ENCODE data around the gene UBAC1. TPM values are rescaled to one million over a fixed set of nuclear protein-coding genes. Genes with fewer than 3 reads are reported as not detected.

UBAC1 gene
- total RNA-seq, 1 donor = 29.0 TPM

GRCh38 chr9:135941288-135941995 is 19.7 kb downstream of the UBAC1 start:
- Histone ChIP-seq H3K4me1 (ENCODE audit: insufficient read depth, low read length) (no peaks in the 10 kb centered on the region), H3K9me3 (ENCODE audit: low read depth, low read length) (no peaks in the 10 kb centered on the region), H3K4me2 (ENCODE audit: insufficient read depth, low read length) (no peak overlapping the region), H3K36me3 (ENCODE audit: insufficient read depth, low read length) (peaks cover 46% of the 10 kb centered on the region), H2AFZ (ENCODE audit: low read length) (no peak overlapping the region), H3K79me2 (ENCODE audit: insufficient read depth, low read length) (no peaks in the 10 kb centered on the region), H4K20me1 (ENCODE audit: insufficient read depth, low read length) (no peaks in the 10 kb centered on the region), H3K4me3 (ENCODE audit: insufficient read depth, low read length) (no peak overlapping the region), H3K27ac (ENCODE audit: low read depth, low read length) (no peak overlapping the region), H3K27me3 (ENCODE audit: insufficient read depth, low read length) (no peaks in the 10 kb centered on the region)
- peak; percentile 21 for DNase-seq (ENCODE audit: insufficient read length, low spot score, missing footprints)
- no peak for TF ChIP-seq CTCF (IDR thresholded peaks at IDR 0.05; ENCODE audit: extremely low read depth, low read depth, low read length)

GRCh38 chr9:135939351-135940265 is 21.6 kb downstream of the UBAC1 start:
- no peaks in the 10 kb centered on the region for H4K20me1 ChIP-seq (ENCODE audit: insufficient read depth, low read length)
- H3K79me2 ChIP-seq (ENCODE audit: insufficient read depth, low read length) = no peaks in the 10 kb centered on the region
- DNase-seq (ENCODE audit: insufficient read length, low spot score, missing footprints) = peak; percentile 53
- no peak overlapping the region for H3K27ac ChIP-seq (ENCODE audit: low read depth, low read length)
- H3K4me3 ChIP-seq (ENCODE audit: insufficient read depth, low read length) = no peak overlapping the region
- H3K4me2 ChIP-seq (ENCODE audit: insufficient read depth, low read length) = no peak overlapping the region
- no peaks in the 10 kb centered on the region for H3K9me3 ChIP-seq (ENCODE audit: low read depth, low read length)
- peaks cover 35% of the 10 kb centered on the region for H3K36me3 ChIP-seq (ENCODE audit: insufficient read depth, low read length)
- TF ChIP-seq CTCF (IDR thresholded peaks at IDR 0.05; ENCODE audit: extremely low read depth, low read depth, low read length) = no peak
- no peak overlapping the region for H2AFZ ChIP-seq (ENCODE audit: low read length)
- no peaks in the 10 kb centered on the region for H3K27me3 ChIP-seq (ENCODE audit: insufficient read depth, low read length)
- no peaks in the 10 kb centered on the region for H3K4me1 ChIP-seq (ENCODE audit: insufficient read depth, low read length)

- no peaks in the 10 kb centered on the region for H3K27me3 ChIP-seq (ENCODE audit: insufficient read depth, low read length)
- H2AFZ ChIP-seq (ENCODE audit: low read length) = no peak overlapping the region
- H3K4me1 ChIP-seq (ENCODE audit: insufficient read depth, low read length) = no peaks in the 10 kb centered on the region
- no peak overlapping the region for H3K4me3 ChIP-seq (ENCODE audit: insufficient read depth, low read length)
- peak; percentile 56 for DNase-seq (ENCODE audit: insufficient read length, low spot score, missing footprints)
- H3K79me2 ChIP-seq (ENCODE audit: insufficient read depth, low read length) = no peaks in the 10 kb centered on the region
- no peaks in the 10 kb centered on the region for H4K20me1 ChIP-seq (ENCODE audit: insufficient read depth, low read length)
- H3K9me3 ChIP-seq (ENCODE audit: low read depth, low read length) = no peaks in the 10 kb centered on the region
- H3K4me2 ChIP-seq (ENCODE audit: insufficient read depth, low read length) = no peak overlapping the region
- TF ChIP-seq CTCF (IDR thresholded peaks at IDR 0.05; ENCODE audit: extremely low read depth, low read depth, low read length) = no peak
- no peak overlapping the region for H3K27ac ChIP-seq (ENCODE audit: low read depth, low read length)
- peaks cover 30% of the 10 kb centered on the region for H3K36me3 ChIP-seq (ENCODE audit: insufficient read depth, low read length)
These were observed 23.4 kb downstream of the UBAC1 start for GRCh38 chr9:135937521-135938489.

All from osteoblast (primary cell).